Mesenchymal stem cell (in vitro differentiated cells and primary cell): Measurements from ENCODE around the gene GLI2.

Experiments used
- DNase-seq: peaks from one replicate; pipeline ENCODE4 v3.0.0-alpha.2; 2013
- H2AFZ ChIP-seq: one replicate; pipeline ENCODE4 v1.6.1; 2013; ENCODE audit warnings: low read depth, mild to moderate bottlenecking, control low read depth, inconsistent platforms, low read length, moderate library complexity
- H2AK5ac ChIP-seq: 2 replicates; pipeline ENCODE4 v1.6.1; 2013; ENCODE audit warnings: low read length, moderate library complexity, mild to moderate bottlenecking, inconsistent platforms; ENCODE audit not compliant: severe bottlenecking
- H2BK120ac ChIP-seq: one replicate; pipeline ENCODE4 v1.6.1; 2013; ENCODE audit warnings: low read depth, mild to moderate bottlenecking, inconsistent platforms, low read length, moderate library complexity
- H2BK12ac ChIP-seq, 2 experiments: one replicate each; pipeline ENCODE4 v1.6.1; 2013; ENCODE audit warnings: inconsistent platforms in 2 of 2, low read length in 2 of 2, mild to moderate bottlenecking in 2 of 2, moderate library complexity in 2 of 2, control low read depth in 1 of 2
- H2BK15ac ChIP-seq: one replicate; pipeline ENCODE4 v1.6.1; 2013; ENCODE audit warnings: mild to moderate bottlenecking, low read depth, inconsistent platforms; ENCODE audit not compliant: poor library complexity, severe bottlenecking
- H2BK5ac ChIP-seq: 2 replicates; pipeline ENCODE4 v1.6.1; 2013; ENCODE audit warnings: low read depth, mild to moderate bottlenecking, low read length, control low read depth, inconsistent platforms; ENCODE audit not compliant: poor library complexity, severe bottlenecking
- H3K14ac ChIP-seq, 2 experiments: one replicate each; pipeline ENCODE4 v1.6.1; 2013; ENCODE audit warnings: inconsistent platforms in 2 of 2, low read length in 2 of 2, control low read depth in 1 of 2, mild to moderate bottlenecking in 1 of 2, moderate library complexity in 1 of 2
- H3K18ac ChIP-seq, 2 experiments: one replicate each; pipeline ENCODE4 v1.6.1; 2013; ENCODE audit warnings: inconsistent platforms in 2 of 2, low read length in 2 of 2, control low read depth in 1 of 2, low read depth in 1 of 2, mild to moderate bottlenecking in 1 of 2
- H3K23ac ChIP-seq, 2 experiments: one replicate each; pipeline ENCODE4 v1.6.1; 2013; ENCODE audit warnings: inconsistent platforms in 2 of 2, low read length in 2 of 2, mild to moderate bottlenecking in 2 of 2, moderate library complexity in 2 of 2, control low read depth in 1 of 2
- H3K27ac ChIP-seq: 2 replicates; pipeline ENCODE4 v1.5.1; 2013; ENCODE audit warnings: mild to moderate bottlenecking, moderate library complexity, low read length, control low read depth, inconsistent platforms; ENCODE audit not compliant: poor library complexity, severe bottlenecking
- H3K27me3 ChIP-seq, 2 experiments: 2 replicates each; pipeline versions ENCODE4 v1.6.1 to v1.7.0; 2013; ENCODE audit warnings: low read length in 2 of 2, mild to moderate bottlenecking in 2 of 2, moderate library complexity in 2 of 2, control low read depth in 1 of 2, inconsistent platforms in 1 of 2; ENCODE audit not compliant: control insufficient read depth in 1 of 2, insufficient read depth in 1 of 2
- H3K36me3 ChIP-seq, 2 experiments: 2 replicates each; pipeline versions ENCODE4 v1.6.1 to v1.7.0; 2013; ENCODE audit warnings: low read length in 2 of 2, control low read depth in 1 of 2, inconsistent platforms in 1 of 2, low read depth in 1 of 2, mild to moderate bottlenecking in 1 of 2; ENCODE audit not compliant: insufficient read depth in 2 of 2, control insufficient read depth in 1 of 2
- H3K4ac ChIP-seq, 2 experiments: one replicate each; pipeline ENCODE4 v1.6.1; 2013; ENCODE audit warnings: inconsistent platforms in 2 of 2, low read length in 2 of 2, mild to moderate bottlenecking in 2 of 2, moderate library complexity in 2 of 2, control low read depth in 1 of 2, low read depth in 1 of 2
- H3K4me1 ChIP-seq: 2 replicates; pipeline ENCODE4 v1.6.1; 2013; ENCODE audit warnings: low read depth, low read length, control low read depth; ENCODE audit not compliant: control insufficient read depth, insufficient read depth
- H3K4me2 ChIP-seq: 2 replicates; pipeline ENCODE4 v1.6.1; 2013; ENCODE audit warnings: low read length, mild to moderate bottlenecking, inconsistent platforms; ENCODE audit not compliant: poor library complexity, severe bottlenecking
- H3K4me3 ChIP-seq, 2 experiments: 2 replicates each; pipeline versions ENCODE4 v1.5.1 to v1.7.0; 2013; ENCODE audit warnings: low read length in 2 of 2, mild to moderate bottlenecking in 2 of 2, control low read depth in 1 of 2, low read depth in 1 of 2; ENCODE audit not compliant: insufficient read depth in 1 of 2
- H3K79me1 ChIP-seq: replicated peaks from 2 replicates; pipeline ENCODE4 v1.6.1; 2013; ENCODE audit warnings: mild to moderate bottlenecking, control low read depth, low read length, inconsistent platforms; ENCODE audit not compliant: poor library complexity, severe bottlenecking
- H3K9ac ChIP-seq: 2 replicates; pipeline ENCODE4 v1.7.0; 2013; ENCODE audit warnings: mild to moderate bottlenecking, low read length, moderate library complexity
- H3K9me3 ChIP-seq: 2 replicates; pipeline ENCODE4 v1.7.0; 2013; ENCODE audit warnings: mild to moderate bottlenecking, low read length; ENCODE audit not compliant: control insufficient read depth
- H4K8ac ChIP-seq: one replicate; pipeline ENCODE4 v1.6.1; 2013; ENCODE audit warnings: inconsistent platforms, mild to moderate bottlenecking, low read length, moderate library complexity
- H4K91ac ChIP-seq: one replicate; pipeline ENCODE4 v1.6.1; 2013; ENCODE audit warnings: mild to moderate bottlenecking, low read length, inconsistent platforms
- WGBS: methylation state at CpG from one replicate; pipeline ENCODE4 v1.1.7; 2013; ENCODE audit warnings: mixed read lengths; 5-methylcytosine and 5-hydroxymethylcytosine counted together

Gene GLI2

DNA sequence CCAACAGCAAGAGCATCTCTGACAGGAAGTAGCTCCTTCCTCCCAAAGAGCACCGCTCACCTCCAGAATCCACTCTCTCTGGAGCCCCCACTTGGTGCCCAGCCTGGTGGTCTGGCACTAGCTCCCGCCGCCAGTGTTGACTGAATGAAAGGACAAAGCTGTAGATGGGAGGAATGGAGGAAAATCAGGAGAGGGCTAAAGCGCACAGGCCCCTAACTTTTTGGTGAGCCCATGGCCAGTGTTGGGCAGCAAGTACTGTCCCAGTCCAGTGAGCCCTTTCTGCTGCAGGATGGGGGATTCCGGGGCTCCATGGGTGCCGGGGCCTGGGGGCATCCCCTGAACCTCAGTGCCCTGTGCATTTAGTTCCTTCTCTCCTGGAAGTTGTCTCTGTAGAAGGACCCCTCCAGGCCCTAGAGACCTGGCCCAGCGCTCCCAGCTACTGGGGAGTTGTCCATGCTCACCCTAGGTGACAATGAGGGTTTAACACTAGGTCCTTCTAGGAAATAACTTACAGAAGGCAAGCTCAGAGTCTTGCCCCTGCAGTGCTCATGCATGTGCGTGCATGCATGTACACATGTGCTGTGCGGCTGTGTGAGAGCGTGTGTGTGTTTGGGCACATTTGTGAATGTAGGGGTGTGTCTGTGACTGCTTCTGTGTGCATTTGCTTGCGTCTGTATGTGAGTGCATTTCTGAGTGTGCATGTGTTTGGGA, 33.6 kb downstream of the GLI2 start:
- Histone ChIP-seq H3K23ac (no peak overlapping the region), H3K27me3 (no peaks in the 10 kb centered on the region), H3K4ac (peak overlapping the region in 1 of 2 experiments; percentile 47), H3K9me3 (no peaks in the 10 kb centered on the region), H3K14ac (peak overlapping the region in 1 of 2 experiments; percentile 94), H3K79me1 (peaks cover 28% of the 10 kb centered on the region), H3K4me3 (no peak overlapping the region), H4K91ac (peak overlapping the region; percentile 84), H3K4me2 (no peak overlapping the region), H3K4me1 (peaks cover 47% of the 10 kb centered on the region), H3K9ac (no peak overlapping the region), H2AFZ (no peak overlapping the region), H2AK5ac (no peak overlapping the region), H4K8ac (peak overlapping the region; percentile 12), H3K18ac (peak overlapping the region; percentile 46 to 97), H2BK5ac (no peak overlapping the region), H2BK12ac (peak overlapping the region; percentile 59 to 90), H2BK120ac (no peak overlapping the region), H3K27ac (no peak overlapping the region), H3K36me3 (peaks cover 0 to 3% of the 10 kb centered on the region in 2 experiments), H2BK15ac (no peak overlapping the region)
- DNase-seq: no peak
- WGBS: 95% methylated on average over 11 of the region's 11 CpGs

DNA sequence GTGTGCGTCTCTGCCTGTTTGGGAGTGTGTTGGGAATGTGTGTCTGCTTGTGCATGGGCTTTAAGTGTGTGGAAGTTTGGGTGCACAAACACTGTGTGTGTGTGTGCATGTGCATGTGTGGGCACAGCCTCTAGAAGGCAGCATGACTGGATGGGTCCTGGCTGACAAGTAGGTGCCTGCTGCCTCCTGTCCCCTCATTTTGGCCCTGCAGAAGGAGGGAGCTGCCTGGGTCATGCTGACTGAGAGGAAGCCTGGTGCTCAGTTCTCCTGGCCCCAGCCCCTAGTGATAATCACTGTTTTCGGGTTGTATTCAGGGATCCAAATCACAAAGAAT, 34.1 kb downstream of the GLI2 start:
- H3K18ac ChIP-seq: peak overlapping the region; percentile 46 to 97
- no peak overlapping the region for H2BK120ac ChIP-seq
- H2BK12ac ChIP-seq: peak overlapping the region; percentile 59 to 90
- 94% methylated on average over 2 of the region's 2 CpGs for WGBS
- H2AK5ac ChIP-seq: no peak overlapping the region
- H3K36me3 ChIP-seq: peaks cover 0 to 3% of the 10 kb centered on the region in 2 experiments
- H3K9me3 ChIP-seq: no peaks in the 10 kb centered on the region
- H3K79me1 ChIP-seq: peaks cover 31% of the 10 kb centered on the region
- H3K14ac ChIP-seq: peak overlapping the region in 1 of 2 experiments; percentile 94
- H3K4me2 ChIP-seq: no peak overlapping the region
- no peak for DNase-seq
- H3K9ac ChIP-seq: no peak overlapping the region
- no peak overlapping the region for H3K4me3 ChIP-seq
- H2BK5ac ChIP-seq: no peak overlapping the region
- H4K8ac ChIP-seq: peak overlapping the region; percentile 3
- no peak overlapping the region for H3K4ac ChIP-seq
- no peak overlapping the region for H2BK15ac ChIP-seq
- H3K27me3 ChIP-seq: no peaks in the 10 kb centered on the region
- no peak overlapping the region for H3K27ac ChIP-seq
- peak overlapping the region; percentile 84 for H4K91ac ChIP-seq
- H2AFZ ChIP-seq: no peak overlapping the region
- peaks cover 47% of the 10 kb centered on the region for H3K4me1 ChIP-seq
- no peak overlapping the region for H3K23ac ChIP-seq

DNA sequence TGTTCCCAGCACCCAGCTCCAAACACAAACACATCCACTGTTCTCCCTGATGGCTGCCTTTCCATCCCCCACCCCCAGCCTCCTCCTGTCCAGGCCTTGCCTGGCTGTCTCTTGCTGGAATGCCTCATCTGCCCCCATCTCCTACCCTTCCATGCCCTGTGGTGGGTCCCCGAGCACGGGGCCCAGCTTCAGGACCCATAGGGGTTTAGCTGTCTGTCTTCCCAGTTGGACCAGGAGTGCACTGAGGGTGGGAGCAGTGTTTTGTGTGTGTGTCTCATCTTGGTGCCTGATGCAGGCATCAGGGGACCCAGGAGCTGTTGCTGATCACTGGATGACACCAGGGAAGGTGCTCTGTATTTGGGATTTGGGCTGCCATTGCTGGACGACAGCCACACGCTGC, 34.5 kb downstream of the GLI2 start:
- Histone ChIP-seq H3K4me3 (no peak overlapping the region), H2BK120ac (no peak overlapping the region), H3K14ac (peak overlapping the region in 1 of 2 experiments; percentile 29), H3K18ac (peak overlapping the region; percentile 37 to 86), H4K91ac (peak overlapping the region; percentile 40), H3K23ac (no peak overlapping the region), H2BK5ac (no peak overlapping the region), H3K36me3 (peaks cover 0 to 3% of the 10 kb centered on the region in 2 experiments), H3K4me1 (peaks cover 43% of the 10 kb centered on the region), H3K9ac (no peak overlapping the region), H2AFZ (no peak overlapping the region), H3K4me2 (no peak overlapping the region), H3K79me1 (peaks cover 31% of the 10 kb centered on the region), H2BK15ac (peak overlapping the region; percentile 55), H2AK5ac (no peak overlapping the region), H3K4ac (peak overlapping the region; percentile 32 to 42), H2BK12ac (peak overlapping the region; percentile 69 to 88), H4K8ac (peak overlapping the region; percentile 38), H3K9me3 (no peaks in the 10 kb centered on the region), H3K27me3 (no peaks in the 10 kb centered on the region), H3K27ac (no peak overlapping the region)
- 93% methylated on average over 4 of the region's 4 CpGs for WGBS
- no peak for DNase-seq

DNA sequence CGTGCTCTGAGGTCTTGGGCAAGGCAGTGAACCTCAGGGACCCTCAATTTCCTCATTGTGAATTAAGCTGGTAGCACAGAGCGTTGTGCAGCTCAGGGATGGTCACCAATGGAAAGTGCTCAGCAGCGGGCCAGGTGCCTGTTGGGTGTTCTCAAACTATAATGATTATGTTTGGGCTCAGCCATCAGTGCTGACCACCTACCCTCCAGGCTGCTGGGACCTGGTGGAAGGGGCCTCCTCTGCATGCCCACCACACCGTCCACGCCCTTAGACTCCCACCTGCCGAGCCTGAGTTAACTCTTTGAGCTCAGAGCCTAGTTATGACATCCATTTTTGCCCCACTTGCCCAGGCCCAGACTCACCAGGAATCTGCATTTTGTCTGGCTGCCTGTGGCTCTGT, 35.0 kb downstream of the GLI2 start:
- Histone ChIP-seq H2BK120ac (peak overlapping the region; percentile 43), H3K4me3 (no peak overlapping the region), H3K9me3 (no peaks in the 10 kb centered on the region), H2BK12ac (peak overlapping the region; percentile 69 to 88), H2AFZ (no peak overlapping the region), H3K4me2 (no peak overlapping the region), H3K27me3 (no peaks in the 10 kb centered on the region), H3K14ac (peak overlapping the region in 1 of 2 experiments; percentile 29), H3K23ac (no peak overlapping the region), H3K4me1 (peaks cover 38% of the 10 kb centered on the region), H4K8ac (peak overlapping the region; percentile 83), H2BK5ac (no peak overlapping the region), H3K4ac (peak overlapping the region; percentile 42 to 50), H3K9ac (peak overlapping the region; percentile 56), H3K79me1 (peaks cover 35% of the 10 kb centered on the region), H3K36me3 (peaks cover 0 to 3% of the 10 kb centered on the region in 2 experiments), H2BK15ac (no peak overlapping the region), H2AK5ac (peak overlapping the region; percentile 1), H3K27ac (no peak overlapping the region), H3K18ac (peak overlapping the region; percentile 85 to 86), H4K91ac (peak overlapping the region; percentile 90)
- DNase-seq: no peak
- WGBS: 99% methylated on average over 6 of the region's 6 CpGs
